DOHH2 (cell line): ENCODE measurements around the gene NRCAM.

Experiments
- CTCF ChIP-seq: fragments of 200-600 bp; sonication (generic); IDR thresholded peaks from one replicate; pipeline ENCODE4 v1.5.1; 2014; ENCODE audit warnings: antibody characterized with exemption, mild to moderate bottlenecking, low read depth, low read length; ENCODE audit not compliant: poor library complexity, severe bottlenecking
- EZH2phosphoT487 ChIP-seq: fragments of 200-600 bp; sonication (generic); IDR thresholded peaks from 2 replicates; pipeline ENCODE4 v1.6.1; 2017; ENCODE audit warnings: borderline replicate concordance, mild to moderate bottlenecking, antibody characterized with exemption, low read length, moderate library complexity, mixed read lengths

GRCh38 chr7:108434010-108434409, 22.2 kb downstream of the NRCAM start:
- TF ChIP-seq CTCF, result no peak
- TF ChIP-seq EZH2phosphoT487, result no peak
